ENCODE results near the gene KRT74.

The KRT74 gene

DNA sequence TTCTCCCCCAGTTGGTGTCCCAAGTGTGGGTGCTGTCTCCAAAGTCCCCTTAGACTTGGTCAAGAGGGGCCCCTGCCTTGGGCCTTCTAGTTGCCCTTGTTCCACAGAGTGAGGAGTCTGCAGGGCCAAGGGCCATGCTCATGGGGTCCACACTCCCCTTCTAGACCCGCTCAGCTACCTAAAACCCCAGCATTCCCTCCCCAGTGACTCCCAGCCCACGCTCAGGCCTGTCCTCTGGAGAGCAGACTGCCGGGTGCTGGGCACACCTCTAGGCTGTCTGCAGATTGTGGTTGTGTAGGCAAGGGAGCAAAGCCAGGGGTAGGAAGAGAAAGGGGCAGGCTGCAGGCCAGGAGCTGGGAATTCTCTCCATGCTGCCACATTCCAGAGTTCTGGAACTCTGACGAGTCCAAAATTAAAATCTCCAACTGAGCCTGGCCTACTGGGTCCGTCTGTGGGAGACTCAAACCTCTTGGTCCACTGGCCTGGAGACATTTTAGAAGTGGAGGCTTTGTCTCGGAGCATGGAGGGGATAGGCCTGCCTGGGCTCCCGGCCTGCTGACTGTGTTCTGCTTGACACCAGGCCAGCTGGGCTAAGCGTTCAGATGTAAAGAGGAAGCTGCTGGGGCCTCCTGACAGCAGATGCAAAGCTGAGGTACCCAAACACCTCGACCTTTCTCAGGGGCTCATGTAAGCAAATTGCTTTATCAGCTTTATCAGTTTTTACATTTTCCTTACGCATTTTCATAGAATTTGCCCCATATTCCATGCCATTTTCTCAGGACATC is 39.8 kb downstream of the KRT74 start:
- DNase-seq, result no peak

DNA sequence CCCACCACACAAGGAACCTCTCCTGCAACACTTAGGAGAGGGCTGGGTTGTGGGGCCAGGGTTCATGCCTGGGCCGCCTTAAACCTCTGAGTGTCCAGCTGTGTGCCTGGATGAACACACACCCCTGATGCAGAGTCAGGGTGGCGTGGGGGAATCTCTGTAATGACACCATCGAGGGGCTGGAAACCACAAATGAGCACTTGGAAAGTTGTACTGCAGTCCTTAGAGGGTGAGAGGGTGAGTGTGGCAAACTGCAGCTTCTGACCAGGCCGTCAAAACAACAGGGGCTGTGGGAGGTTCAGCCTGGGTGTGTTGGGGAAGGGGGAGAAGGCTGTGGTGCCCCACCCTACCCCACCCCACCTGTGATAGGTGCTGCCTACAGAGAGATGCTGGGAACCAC is 41.0 kb downstream of the KRT74 start:
- DNase-seq, result no peak

DNA sequence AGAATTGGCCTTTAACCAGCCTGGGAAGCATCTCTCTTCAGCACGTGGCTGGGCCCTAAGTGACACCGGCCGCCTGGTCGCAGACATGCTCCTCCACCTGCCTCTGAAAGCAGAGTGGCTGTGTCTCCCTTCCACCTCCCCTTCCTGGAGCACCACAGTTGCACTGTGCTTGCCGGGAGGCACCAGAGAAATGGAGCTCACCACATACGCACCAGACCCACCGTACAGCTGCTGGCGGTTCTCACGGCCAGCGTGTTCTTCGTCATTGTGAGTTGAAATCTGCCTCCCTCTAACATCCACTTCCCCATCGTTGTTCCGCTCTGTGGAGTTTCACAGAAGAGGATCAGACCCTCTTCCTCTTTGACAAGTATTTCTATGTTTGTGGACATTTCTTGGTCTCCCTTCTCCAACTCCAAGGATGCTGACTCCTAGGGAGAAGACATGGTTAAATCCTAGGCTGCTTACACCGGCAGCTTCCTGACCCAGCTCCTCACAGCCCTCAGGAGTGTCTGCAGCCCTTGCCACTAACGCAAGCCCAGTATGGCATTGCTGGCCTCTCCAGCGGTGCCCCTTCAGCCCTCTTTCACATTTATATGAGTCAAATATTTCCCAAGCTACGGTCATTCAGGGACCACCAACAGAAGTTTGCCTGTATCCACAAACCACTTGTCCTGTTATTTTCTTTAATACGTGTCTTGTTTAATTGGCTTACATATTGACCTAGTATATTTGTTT is 41.9 kb downstream of the KRT74 start:
- no peak for DNase-seq

DNA sequence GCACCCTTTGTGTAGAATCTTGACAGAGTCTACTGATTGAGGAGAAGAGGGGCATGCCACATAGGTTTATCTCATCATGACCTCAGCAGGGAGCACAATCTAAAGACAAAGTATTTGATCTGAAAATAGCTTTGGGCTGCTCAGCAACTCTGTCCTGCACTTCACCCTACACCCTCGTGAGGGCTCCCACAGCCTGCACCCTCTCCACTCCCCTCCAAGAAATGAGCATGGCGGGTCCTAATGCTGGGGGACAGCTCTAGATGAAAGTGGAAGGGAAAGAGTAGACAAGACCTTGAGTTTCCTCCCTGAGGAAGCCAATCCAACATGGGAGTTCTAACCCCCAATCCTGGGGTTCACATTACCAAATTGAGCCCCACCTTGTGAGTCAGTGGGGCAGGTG is 42.7 kb downstream of the KRT74 start:
- DNase-seq, result no peak

DNA sequence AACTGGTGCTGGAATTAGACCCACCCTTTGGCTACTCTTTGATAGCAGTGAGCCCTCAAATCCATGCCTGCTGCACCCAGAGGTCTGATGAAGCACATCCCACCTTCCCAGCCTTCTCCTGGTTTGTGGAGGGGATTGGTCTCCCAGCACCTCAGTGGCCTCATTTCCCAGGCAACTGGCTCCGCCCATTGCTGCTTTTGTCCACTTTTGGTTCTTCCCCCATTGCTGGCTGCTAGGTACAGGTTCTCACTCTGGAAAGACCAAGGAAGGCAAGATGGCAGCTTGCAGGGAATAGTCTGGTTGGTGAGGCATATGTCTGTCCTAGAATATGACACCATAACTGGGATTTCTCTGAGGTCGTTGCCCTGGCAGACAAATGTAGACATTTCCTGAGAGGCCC is 43.3 kb downstream of the KRT74 start:
- DNase-seq, result no peak

DNA sequence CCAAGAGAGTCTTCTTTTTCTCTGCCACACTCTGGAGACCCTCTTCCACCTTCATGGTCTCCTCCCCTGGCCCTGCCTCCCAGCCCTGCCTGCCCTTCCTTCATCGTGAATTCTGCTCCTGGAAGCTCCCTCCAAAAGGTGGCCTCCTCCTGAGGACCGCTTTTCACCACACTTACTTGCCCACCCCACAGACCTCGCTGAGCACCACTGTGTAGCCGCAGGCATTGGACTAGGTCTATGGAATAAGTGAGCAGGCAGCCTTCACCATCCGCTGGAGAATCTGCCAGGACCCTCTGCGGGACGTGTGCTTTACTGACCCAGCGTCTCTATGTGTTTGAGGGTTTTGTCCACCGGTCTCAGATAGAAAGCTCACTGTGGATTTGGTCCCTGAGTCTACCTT is 43.8 kb downstream of the KRT74 start:
- DNase-seq, result no peak

DNA sequence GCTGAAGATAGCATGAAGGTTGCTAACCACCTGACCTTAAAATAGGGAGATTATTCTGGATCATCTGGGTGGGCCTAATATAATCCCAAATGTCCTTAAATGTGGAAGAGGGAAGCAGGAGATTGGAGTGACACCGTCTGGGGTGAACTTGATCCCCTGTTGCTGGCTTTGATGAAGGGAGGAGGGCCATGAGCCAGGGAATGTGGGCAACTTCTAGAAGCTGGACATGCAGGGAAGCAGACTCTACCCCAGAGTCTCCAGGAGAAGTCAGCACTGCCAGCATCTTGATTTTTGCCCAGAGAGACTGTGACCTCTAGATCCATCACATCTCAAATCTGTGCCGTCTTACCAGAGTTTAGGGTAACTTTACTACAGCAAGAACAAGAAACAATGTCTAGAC is 44.2 kb downstream of the KRT74 start:
- no peak for DNase-seq

DNA sequence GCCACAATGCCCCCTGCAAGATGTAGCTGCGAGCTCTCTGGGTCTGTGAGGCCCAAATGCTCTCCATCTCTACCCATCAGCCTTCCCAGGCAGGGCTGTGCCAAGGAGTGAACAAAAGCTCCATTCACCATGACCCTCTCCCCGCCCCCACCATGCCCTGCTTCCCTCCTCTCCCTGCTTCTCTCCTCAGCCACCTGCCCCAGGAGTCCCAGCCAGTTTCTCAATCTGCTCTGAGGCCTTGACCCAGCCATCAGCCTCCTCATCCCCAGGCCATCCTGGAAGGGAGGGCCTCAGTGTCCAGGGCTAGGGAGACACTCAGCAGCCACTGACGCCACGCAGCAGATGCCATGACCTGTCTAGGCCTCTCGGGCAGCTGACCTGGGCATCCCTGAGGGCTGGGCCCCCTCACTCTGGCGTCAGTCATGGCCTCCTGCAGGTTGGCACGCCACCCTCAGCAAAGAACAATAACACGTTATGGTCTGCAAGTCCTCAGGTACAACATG is 45.0 kb downstream of the KRT74 start:
- DNase-seq, result no peak

DNA sequence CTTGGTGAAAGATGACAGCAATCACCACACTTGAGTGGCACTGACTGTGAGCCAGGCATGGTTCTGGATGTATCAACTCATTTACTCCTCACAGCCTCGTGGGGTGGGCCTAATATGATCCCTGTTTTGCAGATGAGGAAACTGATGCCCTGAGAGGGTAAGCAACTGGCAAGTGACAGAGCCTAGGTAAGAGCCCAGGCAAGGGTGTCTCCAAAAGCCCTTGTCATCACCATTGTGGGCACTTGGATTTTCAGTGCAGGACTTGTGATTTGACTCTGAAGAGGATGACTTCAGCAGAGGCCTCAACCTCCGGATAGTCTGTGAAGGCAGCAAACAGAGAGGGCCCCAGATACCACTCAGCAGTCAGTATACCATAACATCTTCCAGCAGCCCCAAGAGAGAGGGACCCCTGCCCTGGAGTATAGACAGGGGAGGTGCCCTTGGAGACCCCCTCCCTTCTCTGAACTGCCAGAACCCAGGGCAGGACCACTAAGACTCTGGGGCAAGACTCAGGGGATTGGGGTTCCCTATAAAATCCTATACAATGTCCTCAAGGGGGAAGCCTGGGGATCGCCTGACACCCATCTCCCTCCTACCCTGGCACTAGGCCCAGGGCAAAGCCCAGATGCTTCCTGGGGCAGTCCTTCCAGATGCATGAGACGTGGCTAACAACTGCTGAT is 46.4 kb downstream of the KRT74 start:
- no peak for DNase-seq

DNA sequence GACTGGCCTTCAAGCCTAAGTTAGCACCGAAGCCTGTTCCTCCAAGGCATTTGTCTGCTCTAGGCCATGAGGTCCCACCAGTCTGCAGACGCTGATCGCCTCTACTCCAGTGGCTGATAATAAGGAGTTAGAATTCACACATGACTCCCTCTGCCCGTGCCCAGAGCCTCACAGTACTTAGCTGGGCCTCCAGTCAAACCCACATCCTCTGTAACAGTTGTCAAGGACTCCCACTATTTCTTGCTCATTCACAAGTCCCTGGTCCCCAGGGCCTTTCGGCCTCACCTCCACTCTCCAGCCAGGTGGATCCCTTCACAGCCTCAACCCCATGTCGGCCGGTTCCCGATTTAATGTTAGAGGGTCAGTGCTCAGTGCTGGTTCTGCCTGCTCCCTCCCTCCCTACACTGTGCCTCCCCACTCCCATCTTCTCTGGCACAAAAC is 47.1 kb downstream of the KRT74 start:
- DNase-seq, result no peak

DNA sequence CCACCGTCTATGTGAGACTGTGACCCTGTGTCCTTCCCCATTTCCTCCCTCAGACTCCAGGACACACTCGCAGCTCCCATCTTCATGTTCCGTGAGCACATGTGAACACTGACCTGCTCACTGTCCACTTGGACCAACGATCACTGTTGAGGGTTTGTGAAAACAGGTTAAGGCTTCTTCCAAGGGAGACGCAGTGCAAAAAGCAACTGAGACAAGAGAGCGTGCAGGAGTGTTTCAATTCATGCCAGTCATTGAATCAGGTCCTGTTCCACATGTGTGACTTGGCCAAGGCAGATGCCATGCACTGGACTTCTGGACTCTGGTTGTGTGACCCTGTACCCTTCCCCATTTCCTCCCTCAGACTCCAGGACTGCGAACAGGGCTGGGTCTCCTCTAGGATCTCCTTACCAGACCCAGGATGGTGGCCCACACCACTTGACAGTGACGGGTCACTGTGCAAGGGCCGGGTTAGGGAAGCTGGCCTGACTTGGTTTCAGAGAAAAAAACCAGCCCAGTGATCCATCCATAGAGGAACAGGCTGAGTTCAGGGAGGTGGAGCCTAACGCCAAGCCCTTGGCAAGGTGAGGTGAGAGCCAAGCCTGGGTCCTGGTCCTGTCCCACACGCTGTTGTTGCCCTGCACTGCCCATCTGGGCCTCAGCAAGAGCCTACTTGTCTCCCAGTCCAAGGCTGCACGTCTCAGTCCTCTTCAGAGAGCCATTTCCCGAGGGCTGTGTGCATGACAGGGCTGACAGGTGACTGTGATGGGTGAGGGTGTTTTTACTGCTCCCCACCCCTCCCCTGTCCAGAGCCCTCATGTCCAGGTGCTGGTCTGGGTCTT is 47.8 kb downstream of the KRT74 start:
- DNase-seq, result no peak

DNA sequence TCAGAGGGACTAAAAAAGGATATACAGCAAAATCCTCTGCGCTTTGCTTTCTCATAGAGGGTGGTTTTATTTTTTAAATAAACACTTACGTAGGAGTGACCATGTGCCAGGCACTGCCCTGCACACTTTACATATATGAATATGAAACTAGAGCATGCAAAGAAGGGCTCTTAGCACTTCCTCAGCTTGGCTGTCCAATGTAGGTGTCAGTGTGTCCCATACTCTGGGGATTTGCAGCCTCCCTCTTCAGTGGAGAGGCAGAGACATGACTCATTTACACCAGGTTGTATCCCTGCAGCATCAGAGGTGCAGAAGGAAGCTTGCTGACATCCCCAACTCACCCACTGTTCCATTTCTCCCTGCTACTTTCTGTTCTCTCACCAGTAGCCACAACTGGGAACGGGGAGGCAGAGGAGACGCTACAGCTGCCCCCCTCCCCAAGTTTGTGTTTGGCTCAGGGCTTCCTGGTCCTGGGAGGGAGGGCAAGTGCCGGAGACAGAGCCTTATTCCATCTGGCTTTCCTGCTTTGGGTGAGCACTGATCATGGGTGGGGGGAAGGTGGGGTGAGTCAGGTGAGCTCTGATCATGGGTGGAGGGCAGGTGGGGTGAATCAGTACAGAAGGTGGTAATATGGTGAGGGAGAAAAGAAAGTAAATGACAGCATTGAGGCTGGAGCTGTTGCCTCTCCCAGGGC is 48.6 kb downstream of the KRT74 start:
- no peak for DNase-seq

DNA sequence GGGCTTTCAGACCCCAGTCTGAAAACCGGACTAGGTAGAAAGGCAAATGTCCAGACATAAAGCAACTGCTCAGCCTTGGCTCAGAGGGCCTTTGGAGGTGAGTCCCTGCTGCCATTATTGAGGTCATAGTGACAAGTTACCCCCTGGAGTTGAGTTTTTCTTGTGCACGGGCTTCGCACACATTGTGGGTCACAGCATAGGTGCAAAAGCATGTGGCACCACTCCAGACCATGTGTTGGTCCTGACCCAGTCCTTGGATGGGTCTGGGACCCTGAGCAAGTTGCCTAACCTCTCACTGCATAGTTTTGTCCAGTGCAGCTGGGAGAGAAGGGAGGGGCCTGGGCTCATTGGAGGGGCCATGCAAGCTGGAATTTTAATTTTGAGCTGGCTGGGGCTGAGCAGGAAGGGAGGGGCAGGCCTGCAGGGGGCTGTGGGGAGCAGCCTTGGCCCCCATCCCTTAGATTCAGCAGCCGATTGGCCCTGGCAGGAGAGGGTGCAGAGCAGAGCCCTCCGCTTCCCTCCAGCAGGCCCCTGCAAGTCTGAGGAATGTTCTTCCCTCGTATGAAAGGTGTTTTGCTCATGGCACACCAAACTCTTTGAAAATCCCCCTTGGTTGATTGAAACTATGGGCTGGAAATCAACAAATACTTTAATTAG is 49.3 kb downstream of the KRT74 start:
- DNase-seq, result no peak

DNA sequence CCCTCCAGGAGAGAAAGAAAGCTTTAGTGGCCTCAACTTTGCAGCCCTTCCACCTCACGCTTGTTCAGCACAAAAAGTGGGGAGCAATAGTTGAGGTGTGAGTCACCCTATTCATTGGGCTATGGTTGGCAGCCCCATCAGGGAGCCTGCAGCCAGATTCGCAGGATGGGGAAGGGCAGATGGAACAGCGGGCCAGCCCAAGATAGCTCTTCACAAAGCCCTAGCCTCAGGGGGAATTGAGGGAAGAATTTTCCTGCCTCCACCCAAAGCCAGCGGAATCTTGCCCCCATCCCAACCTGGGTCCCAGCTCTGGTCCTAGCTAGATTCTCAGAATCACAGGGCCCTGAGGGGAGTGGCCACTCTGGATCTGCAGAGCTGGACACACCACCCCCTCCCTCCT is 49.8 kb downstream of the KRT74 start:
- no peak for DNase-seq

DNA sequence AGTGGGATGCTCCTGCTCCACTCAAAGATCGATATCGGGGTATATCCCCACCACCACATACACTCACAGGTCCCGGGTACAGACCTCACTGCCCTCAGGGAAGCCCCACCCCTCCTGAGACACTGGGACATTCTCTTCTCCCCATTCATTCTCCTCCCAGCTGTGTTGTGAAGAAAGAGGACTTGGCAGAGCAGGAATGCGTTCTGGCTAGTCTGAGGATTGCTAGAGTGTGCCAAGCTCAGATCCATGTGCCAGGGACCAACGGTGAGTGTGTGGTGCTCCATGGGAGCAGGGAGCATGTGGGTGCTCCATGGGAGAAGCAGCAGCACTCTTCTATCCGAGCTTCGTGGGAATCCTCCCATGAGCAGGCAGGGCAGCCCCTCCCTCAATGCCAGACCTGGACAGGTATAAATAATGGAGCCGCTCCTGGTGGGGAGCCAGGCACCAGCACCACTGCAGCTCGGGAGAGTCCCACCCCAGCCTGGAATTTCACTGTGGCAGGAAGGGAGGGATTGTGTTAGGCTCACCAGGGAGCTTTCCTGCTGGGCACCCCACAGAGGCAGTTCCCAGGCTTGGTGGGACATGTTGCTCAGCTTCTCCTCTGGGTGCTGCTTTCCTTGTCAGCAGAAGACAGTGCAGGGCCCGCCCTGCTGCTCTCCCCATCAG is 51.2 kb downstream of the KRT74 start:
- DNase-seq, result no peak

DNA sequence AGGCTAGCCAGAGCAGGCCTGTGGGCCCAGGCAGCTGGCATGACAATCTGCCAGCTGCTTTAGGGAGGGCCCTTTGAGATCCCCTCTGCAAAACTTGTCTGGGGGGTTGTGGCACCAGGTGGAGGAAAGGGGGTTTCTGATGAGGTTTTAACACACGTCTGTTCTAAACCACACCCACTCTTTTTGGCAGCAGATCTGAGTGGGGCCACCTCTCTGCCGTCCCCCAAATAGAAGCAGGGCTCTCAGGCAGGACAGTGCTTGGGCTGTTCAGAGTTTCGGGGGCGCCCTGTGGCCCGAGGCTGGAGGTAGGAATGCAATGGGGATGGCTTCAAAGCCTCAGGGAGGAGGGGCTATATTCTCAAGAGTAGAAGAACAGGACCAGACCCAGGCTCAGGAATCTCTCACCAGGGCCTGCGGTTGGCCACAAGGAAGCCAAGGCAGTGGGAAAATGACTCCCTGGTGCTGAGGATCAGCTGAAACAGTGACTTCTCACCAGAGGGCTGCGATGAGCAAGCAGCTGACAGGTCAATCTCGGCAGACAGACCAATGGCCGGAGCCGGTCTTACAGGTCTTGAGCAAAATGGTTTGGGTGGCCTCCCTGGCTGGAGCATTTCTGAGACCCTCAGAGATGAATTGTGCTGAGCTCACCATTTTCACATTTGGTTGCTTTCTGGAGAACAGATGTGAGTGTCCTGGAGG is 51.9 kb downstream of the KRT74 start:
- DNase-seq, result no peak

DNA sequence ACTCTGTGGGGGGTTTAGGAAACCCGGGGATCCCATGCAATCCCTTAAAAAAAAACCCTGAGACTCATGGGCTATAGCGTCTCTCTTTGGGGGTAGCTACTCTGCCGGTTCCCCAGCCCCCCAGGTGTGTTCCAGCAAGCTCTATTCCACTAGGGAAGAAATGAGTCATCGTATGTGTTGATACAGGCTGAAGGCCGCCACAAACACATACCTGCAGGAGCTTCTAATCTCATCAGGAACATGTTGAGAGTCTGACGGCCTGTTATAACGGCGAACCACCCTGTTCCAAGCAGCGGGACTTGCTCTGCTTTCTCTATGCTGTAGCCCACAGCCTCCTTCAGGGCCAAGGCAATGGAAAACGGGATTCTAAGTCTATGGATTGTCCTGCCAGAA is 52.5 kb downstream of the KRT74 start:
- no peak for DNase-seq

DNA sequence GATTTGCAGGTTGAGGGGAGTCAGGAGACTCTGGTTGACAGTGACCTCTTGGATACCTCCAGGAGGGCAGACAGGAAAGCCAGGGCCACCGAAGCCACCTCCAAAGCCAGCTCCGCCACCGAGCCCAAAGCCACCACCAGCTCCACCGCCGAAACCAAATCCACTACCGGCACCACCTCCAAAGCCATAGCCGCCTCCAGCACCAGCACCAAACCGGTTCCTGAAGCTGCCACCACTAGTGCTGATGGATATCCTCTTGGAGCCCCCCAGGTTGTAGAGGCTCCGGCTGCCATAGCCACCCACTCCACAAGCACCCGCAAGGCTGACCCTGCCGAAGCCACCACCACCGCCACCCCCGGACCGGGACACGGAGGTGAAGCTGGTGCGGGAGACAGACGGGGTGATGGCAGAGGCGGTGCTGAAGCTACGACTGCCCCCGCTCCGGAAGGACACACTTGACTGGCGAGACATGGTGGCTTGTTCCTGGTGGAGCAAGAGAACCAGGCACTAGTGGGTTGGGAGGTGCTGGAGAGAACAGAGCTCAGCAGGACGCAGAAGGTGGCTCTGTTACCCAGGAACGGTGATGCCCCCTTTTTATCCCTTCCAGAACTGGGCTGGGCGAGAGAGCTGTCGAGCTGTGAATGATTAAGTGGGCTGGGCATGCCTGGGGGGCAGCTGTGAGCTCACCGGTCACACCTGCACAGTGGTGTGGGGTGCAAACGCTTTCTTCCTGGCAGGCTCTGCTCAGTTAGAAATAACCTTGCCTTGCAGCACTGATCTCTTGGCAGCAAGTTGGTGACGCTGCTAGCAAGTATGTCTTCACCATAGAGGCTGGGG is 53.6 kb downstream of the KRT74 start, which contains the start of gene KRT5:
Gene KRT5, minus strand, starts transcription at position 569 of the 837 bp plus-strand sequence. Its CDS starts 98 bp downstream, at position 471.
- DNase-seq, result no peak

DNA sequence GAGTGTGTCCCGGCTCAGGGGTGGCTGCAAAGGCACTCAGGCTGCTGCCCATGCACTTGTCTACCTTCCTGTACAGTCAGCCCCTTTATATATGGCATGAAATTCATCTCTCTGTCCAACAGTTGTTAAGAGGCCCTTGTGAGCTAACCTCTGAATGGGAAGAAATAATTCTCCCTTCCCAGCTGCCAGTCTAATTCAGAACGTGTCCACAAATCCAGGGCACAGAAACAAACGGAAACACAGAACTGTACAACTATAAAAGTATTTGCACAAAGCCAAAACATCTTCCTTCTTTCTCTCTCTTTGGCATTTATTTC is 54.3 kb downstream of the KRT74 start:
- DNase-seq, result no peak
